Measurements from ENCODE around the gene TRPC4.

DNA sequence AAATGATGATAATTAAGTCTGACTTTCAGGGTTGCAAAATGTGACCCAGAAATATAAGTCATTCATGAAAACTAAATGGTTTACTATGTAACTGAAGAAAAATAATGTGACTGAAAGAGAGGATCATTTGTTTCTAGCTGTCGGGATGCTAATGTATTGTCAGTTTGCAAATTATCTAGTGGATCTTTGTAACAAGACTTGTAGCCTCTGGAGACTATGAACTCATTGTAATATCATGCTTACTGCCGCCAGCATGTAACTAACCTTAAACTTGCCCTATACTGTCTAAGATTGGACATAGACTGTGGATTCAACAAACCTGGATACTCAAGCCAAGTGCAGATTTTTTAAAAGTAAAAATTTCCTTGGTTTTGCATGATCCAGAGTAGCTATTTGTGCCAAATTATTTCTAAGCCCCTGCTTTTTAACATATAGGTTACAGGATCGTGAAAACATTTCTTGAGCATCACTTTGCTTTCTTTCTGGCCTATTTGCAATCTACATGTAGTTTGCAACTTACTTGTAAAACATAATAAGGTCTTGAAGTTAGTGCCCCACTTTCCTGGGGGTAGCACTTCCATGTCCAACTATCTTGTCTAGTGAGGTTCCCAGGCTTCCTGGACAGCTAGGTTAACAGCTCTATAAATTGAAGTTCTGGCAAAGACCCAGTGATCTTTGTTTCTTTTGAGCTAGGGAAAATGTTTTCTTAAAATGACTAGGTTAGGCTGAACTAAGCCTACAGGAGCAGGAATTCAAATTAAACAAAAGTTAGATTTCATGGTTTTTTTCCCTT lies 267.7 kb downstream of the TRPC4 start:
- TF ChIP-seq, protein P1, sequence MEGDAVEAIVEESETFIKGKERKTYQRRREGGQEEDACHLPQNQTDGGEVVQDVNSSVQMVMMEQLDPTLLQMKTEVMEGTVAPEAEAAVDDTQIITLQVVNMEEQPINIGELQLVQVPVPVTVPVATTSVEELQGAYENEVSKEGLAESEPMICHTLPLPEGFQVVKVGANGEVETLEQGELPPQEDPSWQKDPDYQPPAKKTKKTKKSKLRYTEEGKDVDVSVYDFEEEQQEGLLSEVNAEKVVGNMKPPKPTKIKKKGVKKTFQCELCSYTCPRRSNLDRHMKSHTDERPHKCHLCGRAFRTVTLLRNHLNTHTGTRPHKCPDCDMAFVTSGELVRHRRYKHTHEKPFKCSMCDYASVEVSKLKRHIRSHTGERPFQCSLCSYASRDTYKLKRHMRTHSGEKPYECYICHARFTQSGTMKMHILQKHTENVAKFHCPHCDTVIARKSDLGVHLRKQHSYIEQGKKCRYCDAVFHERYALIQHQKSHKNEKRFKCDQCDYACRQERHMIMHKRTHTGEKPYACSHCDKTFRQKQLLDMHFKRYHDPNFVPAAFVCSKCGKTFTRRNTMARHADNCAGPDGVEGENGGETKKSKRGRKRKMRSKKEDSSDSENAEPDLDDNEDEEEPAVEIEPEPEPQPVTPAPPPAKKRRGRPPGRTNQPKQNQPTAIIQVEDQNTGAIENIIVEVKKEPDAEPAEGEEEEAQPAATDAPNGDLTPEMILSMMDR (IDR thresholded peaks at IDR 0.05; ENCODE audit: low read depth, low read length), result no peak
- no peak for TF ChIP-seq POLR2A (IDR thresholded peaks at IDR 0.05; ENCODE audit: extremely low read depth, insufficient read length)
